Panc1 (cell line): ENCODE measurements around the gene MYO18B. TPM values are rescaled to one million over a fixed set of nuclear protein-coding genes. Genes with fewer than 3 reads are reported as not detected.

Experiments
- ATAC-seq: fragments of 200-7000 bp; cut with Tn5 transposase; 2 replicates; pipeline ENCODE4 v1.9.1; 2020; ENCODE audit warnings: mild to moderate bottlenecking, moderate library complexity
- BruUV-seq: library from RNA; stranded (reverse); fragments of 400-500 nt; replicated peaks from 2 replicates; lab custom pipeline; 2021; lab: Mats Ljungman, UMichigan
- CTCF ChIA-PET: fragments of 300-600 bp; sonication (Branson Sonifier 250); formaldehyde crosslinking; loops from one replicate; lab custom pipeline; 2022; ENCODE audit warnings: antibody characterized with exemption; lab: Charles Lee
- POLR2A ChIA-PET: fragments of 300-600 bp; sonication (Branson Sonifier 250); formaldehyde crosslinking; loops from one replicate; lab custom pipeline; 2022; ENCODE audit warnings: antibody characterized with exemption; lab: Charles Lee
- DNase-seq: peaks from one replicate; pipeline ENCODE4 v3.0.0-alpha.2; 2010; ENCODE audit warnings: low read depth, low spot score
- H3K27ac ChIP-seq: 2 replicates; pipeline ENCODE4 v1.5.1; 2011; ENCODE audit warnings: mild to moderate bottlenecking, low read length, inconsistent platforms
- H3K27me3 ChIP-seq: fragments of 200-500 bp; sonication (Bioruptor generic); 2 replicates; pipeline ENCODE4 v1.6.0; 2014; ENCODE audit warnings: low read length, inconsistent platforms; ENCODE audit not compliant: control insufficient read depth, insufficient read depth
- H3K36me3 ChIP-seq: fragments of 200-500 bp; sonication (Bioruptor generic); 2 replicates; pipeline ENCODE4 v1.5.1; 2014; ENCODE audit warnings: inconsistent platforms, mild to moderate bottlenecking, low read length, moderate library complexity; ENCODE audit not compliant: control insufficient read depth, insufficient read depth
- H3K4me1 ChIP-seq: 2 replicates; pipeline ENCODE4 v1.5.1; 2011; ENCODE audit warnings: inconsistent platforms, mild to moderate bottlenecking, low read length, moderate library complexity; ENCODE audit not compliant: control insufficient read depth, insufficient read depth
- H3K4me3 ChIP-seq, 2 experiments: 2 replicates each; pipeline ENCODE4 v1.5.1; 2011 to 2012; ENCODE audit warnings: low read depth in 2 of 2, low read length in 2 of 2, mild to moderate bottlenecking in 2 of 2, inconsistent platforms in 1 of 2, moderate library complexity in 1 of 2
- H3K9me3 ChIP-seq: fragments of 200-500 bp; sonication (Bioruptor generic); 2 replicates; pipeline ENCODE4 v1.5.1; 2014; ENCODE audit warnings: low read depth, mild to moderate bottlenecking, inconsistent platforms, low read length, moderate library complexity; ENCODE audit not compliant: control insufficient read depth, insufficient read depth
- POLR2AphosphoS5 ChIP-seq: IDR thresholded peaks from 2 replicates; pipeline ENCODE4 v1.6.1; 2012; ENCODE audit warnings: mild to moderate bottlenecking, low read depth, low read length, moderate library complexity
- SIN3A ChIP-seq: IDR thresholded peaks from 2 replicates; pipeline ENCODE4 v1.6.1; 2012; ENCODE audit warnings: low read depth, mild to moderate bottlenecking, low read length, moderate library complexity, borderline replicate concordance; ENCODE audit not compliant: insufficient read depth
- TCF7L2 ChIP-seq: IDR thresholded peaks from 2 replicates; pipeline ENCODE4 v1.6.1; 2011; ENCODE audit warnings: mild to moderate bottlenecking, low read depth, low read length, inconsistent platforms
- in situ Hi-C: cut with HindIII; loops from 2 replicates; pipeline ENCODE4 v1.10.0; 2016; ENCODE audit warnings: low sequenced_read_pairs, low pct_unique_long_range_greater_than_20kb
- intact Hi-C: fragments of 100-400 bp; cut with micrococcal nuclease; formaldehyde crosslinking; loops from one replicate; pipeline ENCODE4 v1.10.0; 2022; ENCODE audit not compliant: unreplicated experiment
- total RNA-seq: library from RNA; stranded (reverse); gene quantifications from one replicate; pipeline ENCODE4 v1.2.1, GENCODE V29; 2021; ENCODE audit not compliant: unreplicated experiment
- TF ChIP-seq, protein P1 (sequence below), 2 experiments: IDR thresholded peaks; 2 replicates each; pipeline ENCODE4 v1.6.1; 2011 to 2012; ENCODE audit warnings: low read depth in 2 of 2, control low read depth in 1 of 2, low read length in 1 of 2, mild to moderate bottlenecking in 1 of 2, moderate library complexity in 1 of 2; ENCODE audit not compliant: insufficient read depth in 1 of 2
- TF ChIP-seq, protein P2 (sequence below): fragments of 450-650 bp; IDR thresholded peaks from 2 replicates; pipeline ENCODE4 v1.5.1; 2017; ENCODE audit warnings: mild to moderate bottlenecking

MYO18B gene
- total RNA-seq, 1 experiment from 2014 or later: not detected

DNA sequence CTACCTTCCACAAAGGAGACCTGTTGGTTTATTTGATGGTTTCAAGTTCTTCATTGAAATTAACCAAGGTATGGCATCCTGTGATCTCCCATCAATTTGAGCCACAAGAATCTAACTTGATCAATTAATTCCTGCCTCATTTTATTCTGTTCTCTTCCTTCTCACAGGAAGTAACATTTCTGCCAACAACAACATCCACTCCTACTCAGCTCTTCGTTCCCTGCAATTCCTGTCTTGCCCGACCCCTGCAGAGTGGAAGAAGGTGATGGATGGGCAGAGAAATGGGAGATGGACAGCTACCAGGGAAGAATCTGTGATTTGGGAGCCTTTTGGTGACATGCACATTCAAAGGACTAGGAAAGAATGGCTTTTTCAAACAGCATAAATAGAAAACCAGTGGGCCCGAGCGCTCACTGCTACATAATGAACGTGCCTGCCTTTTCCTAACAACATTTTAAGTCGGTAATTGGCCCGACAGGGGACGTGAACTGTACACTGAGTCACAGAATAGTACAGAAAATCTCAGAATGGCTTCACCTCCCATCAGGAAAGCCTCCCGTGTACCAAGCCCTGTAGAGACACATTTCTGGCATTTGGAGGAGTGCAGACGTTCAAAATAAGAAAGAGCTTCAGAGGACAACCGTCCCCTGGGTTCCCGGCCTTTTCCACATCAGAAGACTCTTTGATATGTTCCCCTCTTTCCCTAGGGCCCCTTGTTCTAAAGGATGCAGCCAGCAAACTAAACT, 314.6 kb downstream of the MYO18B start:
- intact Hi-C loops: no loop called here
- peaks cover 5% of the 10 kb centered on the region; the same call in 1 of the 2 replicates for H3K27me3 ChIP-seq
- BruUV-seq: no TSS peak

DNA sequence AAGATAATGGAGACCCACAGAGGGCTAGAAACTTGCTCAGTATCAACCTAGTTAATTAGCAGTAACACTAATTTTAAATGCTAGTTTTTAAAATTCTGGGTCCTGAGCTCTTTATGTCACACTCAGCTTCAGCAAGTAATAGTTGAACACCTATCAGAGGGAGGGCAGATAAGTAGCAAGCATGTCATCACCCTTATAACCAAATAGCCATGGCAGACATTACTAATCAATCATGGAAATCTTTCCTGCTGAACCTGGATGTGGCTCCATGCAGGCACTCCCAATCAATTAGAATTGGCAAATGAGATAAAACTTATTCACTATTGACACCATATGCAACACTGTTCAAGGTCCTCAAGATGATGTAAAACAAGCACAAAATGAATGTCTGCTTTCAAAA, 315.7 kb downstream of the MYO18B start:
- BruUV-seq: no TSS peak
- ATAC-seq (no peak), DNase-seq (no peak)
- H3K4me1 ChIP-seq: no peaks in the 10 kb centered on the region
- TF ChIP-seq SIN3A: no peak
- TF ChIP-seq, protein P1, sequence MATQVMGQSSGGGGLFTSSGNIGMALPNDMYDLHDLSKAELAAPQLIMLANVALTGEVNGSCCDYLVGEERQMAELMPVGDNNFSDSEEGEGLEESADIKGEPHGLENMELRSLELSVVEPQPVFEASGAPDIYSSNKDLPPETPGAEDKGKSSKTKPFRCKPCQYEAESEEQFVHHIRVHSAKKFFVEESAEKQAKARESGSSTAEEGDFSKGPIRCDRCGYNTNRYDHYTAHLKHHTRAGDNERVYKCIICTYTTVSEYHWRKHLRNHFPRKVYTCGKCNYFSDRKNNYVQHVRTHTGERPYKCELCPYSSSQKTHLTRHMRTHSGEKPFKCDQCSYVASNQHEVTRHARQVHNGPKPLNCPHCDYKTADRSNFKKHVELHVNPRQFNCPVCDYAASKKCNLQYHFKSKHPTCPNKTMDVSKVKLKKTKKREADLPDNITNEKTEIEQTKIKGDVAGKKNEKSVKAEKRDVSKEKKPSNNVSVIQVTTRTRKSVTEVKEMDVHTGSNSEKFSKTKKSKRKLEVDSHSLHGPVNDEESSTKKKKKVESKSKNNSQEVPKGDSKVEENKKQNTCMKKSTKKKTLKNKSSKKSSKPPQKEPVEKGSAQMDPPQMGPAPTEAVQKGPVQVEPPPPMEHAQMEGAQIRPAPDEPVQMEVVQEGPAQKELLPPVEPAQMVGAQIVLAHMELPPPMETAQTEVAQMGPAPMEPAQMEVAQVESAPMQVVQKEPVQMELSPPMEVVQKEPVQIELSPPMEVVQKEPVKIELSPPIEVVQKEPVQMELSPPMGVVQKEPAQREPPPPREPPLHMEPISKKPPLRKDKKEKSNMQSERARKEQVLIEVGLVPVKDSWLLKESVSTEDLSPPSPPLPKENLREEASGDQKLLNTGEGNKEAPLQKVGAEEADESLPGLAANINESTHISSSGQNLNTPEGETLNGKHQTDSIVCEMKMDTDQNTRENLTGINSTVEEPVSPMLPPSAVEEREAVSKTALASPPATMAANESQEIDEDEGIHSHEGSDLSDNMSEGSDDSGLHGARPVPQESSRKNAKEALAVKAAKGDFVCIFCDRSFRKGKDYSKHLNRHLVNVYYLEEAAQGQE (IDR thresholded peaks at IDR 0.05; ENCODE audit: insufficient read depth in 1 of 2, low read depth in 2 of 2, low read length in 1 of 2): no peak
- TF ChIP-seq POLR2AphosphoS5: no peak
- TF ChIP-seq, protein P2, sequence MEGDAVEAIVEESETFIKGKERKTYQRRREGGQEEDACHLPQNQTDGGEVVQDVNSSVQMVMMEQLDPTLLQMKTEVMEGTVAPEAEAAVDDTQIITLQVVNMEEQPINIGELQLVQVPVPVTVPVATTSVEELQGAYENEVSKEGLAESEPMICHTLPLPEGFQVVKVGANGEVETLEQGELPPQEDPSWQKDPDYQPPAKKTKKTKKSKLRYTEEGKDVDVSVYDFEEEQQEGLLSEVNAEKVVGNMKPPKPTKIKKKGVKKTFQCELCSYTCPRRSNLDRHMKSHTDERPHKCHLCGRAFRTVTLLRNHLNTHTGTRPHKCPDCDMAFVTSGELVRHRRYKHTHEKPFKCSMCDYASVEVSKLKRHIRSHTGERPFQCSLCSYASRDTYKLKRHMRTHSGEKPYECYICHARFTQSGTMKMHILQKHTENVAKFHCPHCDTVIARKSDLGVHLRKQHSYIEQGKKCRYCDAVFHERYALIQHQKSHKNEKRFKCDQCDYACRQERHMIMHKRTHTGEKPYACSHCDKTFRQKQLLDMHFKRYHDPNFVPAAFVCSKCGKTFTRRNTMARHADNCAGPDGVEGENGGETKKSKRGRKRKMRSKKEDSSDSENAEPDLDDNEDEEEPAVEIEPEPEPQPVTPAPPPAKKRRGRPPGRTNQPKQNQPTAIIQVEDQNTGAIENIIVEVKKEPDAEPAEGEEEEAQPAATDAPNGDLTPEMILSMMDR: no peak
- no peak for TF ChIP-seq TCF7L2
- no peaks in the 10 kb centered on the region for H3K9me3 ChIP-seq
- POLR2A ChIA-PET: no interaction called here
- H3K36me3 ChIP-seq: no peaks in the 10 kb centered on the region
- in situ Hi-C loops: no loop called here
- H3K4me3 ChIP-seq: no peak overlapping the region
- H3K27me3 ChIP-seq: peaks cover 5% of the 10 kb centered on the region; the same call in 1 of the 2 replicates
- intact Hi-C loops: no loop called here
- no peak overlapping the region for H3K27ac ChIP-seq
- CTCF ChIA-PET: no interaction called here

More for the DNA sequence above, 314.6 kb downstream of the MYO18B start:
- no peaks in the 10 kb centered on the region for H3K4me1 ChIP-seq
- in situ Hi-C loops: no loop called here
- DNase-seq: no peak
- no peak for ATAC-seq
- H3K9me3 ChIP-seq: no peaks in the 10 kb centered on the region
- CTCF ChIA-PET: no interaction called here
- TF ChIP-seq, protein P2: no peak
- TF ChIP-seq POLR2AphosphoS5 (no peak), SIN3A (no peak), TCF7L2 (no peak)
- TF ChIP-seq, protein P1 (IDR thresholded peaks at IDR 0.05; ENCODE audit: insufficient read depth in 1 of 2, low read depth in 2 of 2, low read length in 1 of 2): no peak
- POLR2A ChIA-PET: no interaction called here
- no peaks in the 10 kb centered on the region for H3K36me3 ChIP-seq
- no peak overlapping the region for H3K27ac ChIP-seq
- no peak overlapping the region for H3K4me3 ChIP-seq
